GM10266 (cell line): Measurements from ENCODE around the gene NECAB2.

Experiments
- DNase-seq: peaks from one replicate; pipeline ENCODE4 v3.0.0; 2012; ENCODE audit errors: extremely low spot score
- TF ChIP-seq, protein P1 (sequence below): IDR thresholded peaks from 2 replicates; pipeline ENCODE4 v1.5.1; 2012; ENCODE audit warnings: mild to moderate bottlenecking, low read depth; ENCODE audit not compliant: control insufficient read depth, insufficient read depth; ENCODE audit errors: missing control alignments

NECAB2 gene

DNA sequence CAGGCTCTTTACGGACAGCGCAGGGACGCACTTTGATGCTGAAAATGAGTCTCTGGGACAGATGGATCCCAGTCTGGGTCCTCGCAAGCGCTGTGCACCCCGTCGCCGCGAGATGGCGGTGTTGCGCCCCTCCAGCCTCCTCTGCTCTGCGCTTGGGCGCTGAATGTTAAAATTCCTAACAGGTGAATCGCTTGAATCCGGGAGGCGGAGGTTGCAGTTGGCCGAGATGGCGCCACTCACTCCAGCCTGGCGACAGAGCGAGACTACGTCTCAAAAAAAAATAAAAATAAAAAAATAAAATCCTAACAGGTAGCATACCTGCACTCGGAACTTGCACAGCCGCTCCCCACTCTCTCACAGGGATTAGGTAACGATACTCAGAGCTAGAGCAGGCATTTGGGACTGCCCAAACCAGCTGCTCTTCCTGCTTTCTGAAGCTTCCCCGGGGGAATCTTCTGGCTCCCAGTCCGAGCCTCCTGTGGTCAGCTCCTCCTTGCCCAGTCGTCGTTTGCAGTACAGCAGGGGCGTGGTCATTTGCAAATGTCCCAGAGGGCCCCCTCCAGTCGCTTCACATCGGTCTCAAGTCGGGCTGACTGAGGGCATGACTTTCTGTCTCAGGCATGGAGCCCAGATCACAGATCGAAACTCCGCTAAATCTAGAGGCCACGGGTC, 41.2 kb upstream of the NECAB2 start:
- TF ChIP-seq, protein P1, sequence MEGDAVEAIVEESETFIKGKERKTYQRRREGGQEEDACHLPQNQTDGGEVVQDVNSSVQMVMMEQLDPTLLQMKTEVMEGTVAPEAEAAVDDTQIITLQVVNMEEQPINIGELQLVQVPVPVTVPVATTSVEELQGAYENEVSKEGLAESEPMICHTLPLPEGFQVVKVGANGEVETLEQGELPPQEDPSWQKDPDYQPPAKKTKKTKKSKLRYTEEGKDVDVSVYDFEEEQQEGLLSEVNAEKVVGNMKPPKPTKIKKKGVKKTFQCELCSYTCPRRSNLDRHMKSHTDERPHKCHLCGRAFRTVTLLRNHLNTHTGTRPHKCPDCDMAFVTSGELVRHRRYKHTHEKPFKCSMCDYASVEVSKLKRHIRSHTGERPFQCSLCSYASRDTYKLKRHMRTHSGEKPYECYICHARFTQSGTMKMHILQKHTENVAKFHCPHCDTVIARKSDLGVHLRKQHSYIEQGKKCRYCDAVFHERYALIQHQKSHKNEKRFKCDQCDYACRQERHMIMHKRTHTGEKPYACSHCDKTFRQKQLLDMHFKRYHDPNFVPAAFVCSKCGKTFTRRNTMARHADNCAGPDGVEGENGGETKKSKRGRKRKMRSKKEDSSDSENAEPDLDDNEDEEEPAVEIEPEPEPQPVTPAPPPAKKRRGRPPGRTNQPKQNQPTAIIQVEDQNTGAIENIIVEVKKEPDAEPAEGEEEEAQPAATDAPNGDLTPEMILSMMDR = peak; percentile 91
- DNase-seq = peak; percentile 85

DNA sequence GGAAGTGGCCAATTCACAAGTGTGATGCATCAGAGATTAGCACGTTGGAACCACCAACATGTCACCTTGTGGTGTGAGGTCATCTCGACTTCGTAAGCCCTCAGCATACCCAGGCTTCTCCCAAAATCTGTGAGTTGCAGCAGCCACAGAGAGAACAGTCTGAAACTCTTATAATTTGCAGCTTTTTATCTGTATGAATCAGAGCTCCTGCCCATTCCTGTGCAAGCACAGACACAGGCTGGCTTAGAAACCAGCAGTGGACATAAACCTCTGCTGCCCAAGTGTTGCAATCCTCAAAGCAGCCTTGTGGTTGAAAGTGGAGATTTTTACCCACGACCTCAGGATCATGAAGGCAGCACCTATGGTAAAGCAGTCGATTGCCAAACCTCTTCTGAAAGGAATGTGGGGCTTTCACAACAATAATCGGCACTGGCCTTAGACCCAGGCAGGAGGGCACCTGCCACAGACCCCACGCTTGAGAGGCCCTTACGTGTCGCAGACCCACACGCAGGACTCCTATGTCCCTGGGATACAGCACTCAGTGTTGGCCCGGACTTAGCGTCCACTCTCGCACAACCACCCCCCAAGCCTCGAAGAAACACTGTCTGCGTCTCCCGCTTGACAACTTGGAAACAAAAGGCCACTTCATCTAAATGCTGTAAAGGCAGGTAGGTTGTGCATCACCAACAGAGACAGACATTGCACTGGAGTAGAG, 39.5 kb upstream of the NECAB2 start:
- no peak for DNase-seq
- TF ChIP-seq, protein P1 = no peak

DNA sequence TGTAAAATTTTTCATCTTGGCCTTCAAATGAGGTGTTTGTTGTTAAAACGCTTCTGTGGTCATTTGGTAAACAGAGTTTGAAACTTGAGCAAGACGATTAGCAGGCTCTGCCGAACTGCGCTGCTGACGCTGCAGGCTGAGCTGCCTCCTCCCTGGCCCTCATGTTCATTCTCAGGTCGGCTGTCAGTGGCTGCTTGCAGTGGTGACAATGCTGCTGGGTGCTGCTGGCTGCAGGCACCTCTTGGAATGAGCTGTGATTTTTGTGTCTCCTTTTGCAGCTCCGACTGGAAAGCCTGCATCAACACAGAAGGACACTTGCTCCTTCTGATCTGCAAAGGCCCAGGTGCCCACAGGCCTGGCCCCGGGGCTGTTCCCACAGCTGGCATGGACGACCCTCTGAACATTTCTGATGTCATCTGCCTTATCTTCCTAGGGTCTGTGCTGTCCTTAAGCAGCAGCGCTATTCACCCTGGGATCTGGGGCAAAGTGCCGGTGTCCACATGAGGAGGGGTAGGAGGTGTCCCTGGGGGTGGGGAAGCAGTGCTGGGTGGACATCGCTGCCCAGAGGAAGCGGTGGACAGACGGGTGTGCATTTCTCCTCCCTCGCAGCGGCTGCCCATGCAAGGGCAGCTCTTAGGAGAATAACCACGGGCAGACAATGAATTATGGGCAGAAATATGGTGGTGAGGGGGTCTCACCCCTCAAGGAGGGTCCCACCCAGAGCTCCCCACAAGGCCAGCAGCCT, 38.1 kb upstream of the NECAB2 start:
- no peak for DNase-seq
- TF ChIP-seq, protein P1 = no peak

DNA sequence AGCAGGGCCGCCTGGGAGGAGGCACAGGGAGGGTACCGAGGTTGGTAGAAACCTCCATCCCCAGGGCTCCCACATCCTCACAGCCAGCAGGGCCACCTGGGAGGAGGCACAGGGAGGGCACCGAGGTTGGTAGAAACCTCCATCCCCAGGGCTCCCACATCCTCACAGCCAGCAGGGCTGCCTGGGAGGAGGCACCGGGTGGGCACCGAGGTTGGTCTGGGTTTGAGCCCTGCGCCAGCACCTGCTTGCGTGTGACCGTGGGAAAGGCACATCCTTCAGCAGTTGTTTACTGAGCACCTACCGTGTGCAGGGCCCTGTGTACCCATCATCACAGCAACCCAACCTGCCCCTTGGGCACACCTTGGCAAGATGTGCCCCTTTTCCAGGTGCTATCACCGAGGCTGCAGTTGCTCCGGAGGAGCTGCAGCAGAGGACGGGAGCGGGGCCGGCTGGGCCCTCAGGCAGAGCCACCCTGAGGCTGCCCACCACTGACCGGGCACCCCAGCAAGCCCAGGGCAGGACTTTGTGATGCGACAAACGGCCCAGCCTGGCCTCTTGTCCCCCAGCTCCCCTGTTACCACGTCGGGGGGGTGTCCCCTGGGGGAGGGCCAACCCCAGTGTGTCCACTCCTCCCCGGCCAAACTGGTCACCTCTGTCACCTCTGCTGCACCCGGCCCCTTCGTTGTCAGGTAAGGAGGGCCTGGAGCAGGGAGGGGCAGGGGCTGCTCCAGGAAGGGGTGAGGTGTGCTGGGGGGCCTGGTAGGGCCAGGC, 37.1 kb upstream of the NECAB2 start:
- TF ChIP-seq, protein P1 = no peak
- DNase-seq = no peak

DNA sequence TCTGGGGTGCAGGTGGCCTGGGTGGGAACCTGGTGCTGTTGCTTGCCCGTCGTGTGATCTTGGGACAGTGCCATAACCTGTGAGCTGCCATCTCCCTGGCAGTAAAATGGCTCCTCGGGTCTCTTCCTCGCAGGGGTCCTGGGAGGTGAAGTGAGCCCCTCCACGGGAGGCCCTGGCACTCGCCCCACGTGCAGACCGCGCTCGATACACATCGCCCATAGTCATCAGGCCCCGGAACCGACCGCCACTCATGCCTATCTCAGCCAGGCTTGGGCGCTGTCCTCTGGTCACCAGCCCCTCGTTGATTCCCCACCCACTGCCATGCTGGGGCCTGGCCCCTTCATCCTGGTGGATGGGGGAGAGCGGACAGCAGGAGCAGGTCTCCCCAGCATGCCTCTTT, 36.5 kb upstream of the NECAB2 start:
- TF ChIP-seq, protein P1 = no peak

DNA sequence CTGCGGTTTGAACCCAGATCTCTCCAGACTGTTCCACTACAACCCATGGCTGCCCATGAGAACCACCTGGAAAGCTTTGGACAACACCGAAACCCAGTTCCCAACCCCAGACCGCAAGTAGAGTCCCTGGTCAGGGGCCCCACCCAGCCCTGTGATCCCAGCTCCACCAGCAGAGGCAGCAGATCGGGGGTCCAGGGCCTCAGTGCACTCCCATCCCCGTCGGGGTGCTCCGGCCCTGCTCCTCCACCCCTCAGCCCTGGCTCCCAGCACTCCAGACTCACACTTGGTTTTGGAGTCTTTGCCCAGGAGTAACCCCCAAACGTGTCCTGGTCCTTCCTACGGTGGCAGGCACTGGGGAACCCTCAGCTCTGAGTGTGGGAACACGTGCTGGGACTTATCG, 35.7 kb upstream of the NECAB2 start:
- TF ChIP-seq, protein P1 = no peak
- DNase-seq = no peak

More for the DNA sequence above, 36.5 kb upstream of the NECAB2 start:
- DNase-seq = no peak
